H1 (cell line): ENCODE results near the gene SCAPER. TPM values are rescaled to one million over a fixed set of nuclear protein-coding genes. Genes with fewer than 3 reads are reported as not detected.

Experiments used
- CTCF ChIA-PET: fragments of 300-600 bp; sonication (Branson Sonifier 250); formaldehyde crosslinking; loops from one replicate; lab custom pipeline; 2021; ENCODE audit not compliant: partially characterized antibody; lab: Charles Lee
- POLR2A ChIA-PET: fragments of 300-600 bp; sonication (Branson Sonifier 250); formaldehyde crosslinking; loops from one replicate; lab custom pipeline; 2021; ENCODE audit warnings: inconsistent platforms; ENCODE audit not compliant: partially characterized antibody; lab: Charles Lee
- DNase-seq, 2 experiments: peaks; one replicate each; pipeline versions ENCODE4 v3.0.0 to v3.0.0-alpha.2; 2010 to 2022; ENCODE audit warnings: low spot score in 2 of 2, low read depth in 1 of 2, mixed read lengths in 1 of 2
- FAIRE-seq: peaks from 2 replicates; lab custom pipeline; 2011; peaks lifted over from hg19 to GRCh38; lab: Jason Lieb, UNC
- H2AFZ ChIP-seq: 2 replicates; pipeline ENCODE4 v1.8.1; 2012; ENCODE audit warnings: low read length, inconsistent platforms
- H2AK5ac ChIP-seq: 2 replicates; pipeline ENCODE4 v1.6.1; 2013; ENCODE audit warnings: low read depth, low read length
- H2BK120ac ChIP-seq: replicated peaks from 2 replicates; pipeline ENCODE3; 2013; ENCODE audit warnings: low read depth, low read length, inconsistent platforms
- H2BK12ac ChIP-seq: 2 replicates; pipeline ENCODE4 v1.6.1; 2013; ENCODE audit warnings: low read depth, low read length
- H2BK15ac ChIP-seq: 2 replicates; pipeline ENCODE4 v1.6.1; 2013; ENCODE audit warnings: low read length
- H2BK20ac ChIP-seq: 2 replicates; pipeline ENCODE4 v1.6.1; 2013; ENCODE audit warnings: low read length
- H2BK5ac ChIP-seq: 2 replicates; pipeline ENCODE4 v1.6.1; 2013; ENCODE audit warnings: low read depth, low read length
- H3K14ac ChIP-seq: 2 replicates; pipeline ENCODE4 v1.6.1; 2013; ENCODE audit warnings: inconsistent platforms; ENCODE audit not compliant: insufficient read length
- H3K18ac ChIP-seq: 2 replicates; pipeline ENCODE4 v1.6.1; 2013; ENCODE audit warnings: low read length; ENCODE audit errors: extremely low read depth
- H3K23ac ChIP-seq: 2 replicates; pipeline ENCODE4 v1.6.1; 2013; ENCODE audit warnings: inconsistent platforms; ENCODE audit not compliant: insufficient read length
- H3K23me2 ChIP-seq: 2 replicates; pipeline ENCODE4 v1.6.1; 2013; ENCODE audit warnings: low read depth, low read length
- H3K27ac ChIP-seq: 2 replicates; pipeline ENCODE4 v1.6.1; 2011; ENCODE audit warnings: low read depth, low read length, inconsistent platforms
- H3K27me3 ChIP-seq, 4 experiments: replicated peaks in 1 of 4; 1 replicate in 1 of 4; 2 replicates in 3 of 4; pipeline versions ENCODE4 v1.6.1 to v1.8.1; 2011 to 2013; ENCODE audit warnings: low read length in 3 of 4, mild to moderate bottlenecking in 3 of 4, inconsistent platforms in 2 of 4, mixed read lengths in 2 of 4, moderate library complexity in 1 of 4; ENCODE audit not compliant: control insufficient read depth in 3 of 4, insufficient read depth in 3 of 4; ENCODE audit errors: extremely low read depth in 1 of 4
- H3K36me3 ChIP-seq, 4 experiments: 2 replicates each; pipeline versions ENCODE4 v1.6.1 to v1.8.1; 2011 to 2013; ENCODE audit warnings: mild to moderate bottlenecking in 4 of 4, low read length in 3 of 4, moderate library complexity in 2 of 4, control low read depth in 1 of 4, inconsistent platforms in 1 of 4; ENCODE audit not compliant: insufficient read depth in 4 of 4, control insufficient read depth in 2 of 4
- H3K4ac ChIP-seq: replicated peaks from 2 replicates; pipeline ENCODE3; 2013; ENCODE audit warnings: low read length, low read depth, mixed read lengths, inconsistent platforms; ENCODE audit not compliant: insufficient read length
- H3K4me1 ChIP-seq, 4 experiments: replicated peaks in 1 of 4; 1 replicate in 1 of 4; 2 replicates in 3 of 4; pipeline versions ENCODE4 v1.6.1 to v1.8.1; 2011 to 2013; ENCODE audit warnings: low read length in 3 of 4, inconsistent platforms in 2 of 4, mixed read lengths in 1 of 4; ENCODE audit not compliant: insufficient read depth in 4 of 4, control insufficient read depth in 3 of 4
- H3K4me2 ChIP-seq, 2 experiments: 2 replicates each; pipeline versions ENCODE4 v1.6.1 to v1.8.1; 2011 to 2013; ENCODE audit warnings: low read depth in 2 of 2, low read length in 2 of 2, control low read depth in 1 of 2, inconsistent platforms in 1 of 2, mild to moderate bottlenecking in 1 of 2; ENCODE audit not compliant: insufficient read depth in 1 of 2
- H3K4me3 ChIP-seq, 4 experiments: fragments of 200-600, 300-600 bp in 1 of 4; sonication (generic), shearing (Covaris generic), sonication (Bioruptor Twin) in 1 of 4; 2 replicates each; pipeline versions ENCODE4 v1.5.1 to v1.8.1; 2011 to 2016; ENCODE audit warnings: low read length in 4 of 4, low read depth in 3 of 4, control low read depth in 2 of 4, inconsistent platforms in 2 of 4, mild to moderate bottlenecking in 2 of 4, mixed read lengths in 1 of 4, moderate library complexity in 1 of 4; ENCODE audit not compliant: insufficient read depth in 2 of 4; ENCODE audit errors: extremely low read depth in 1 of 4
- H3K56ac ChIP-seq: replicated peaks from 2 replicates; pipeline ENCODE3; 2013; ENCODE audit warnings: low read depth, mild to moderate bottlenecking, mixed read lengths, low read length, inconsistent platforms; ENCODE audit not compliant: insufficient read length
- H3K79me1 ChIP-seq: 2 replicates; pipeline ENCODE4 v1.6.1; 2013; ENCODE audit warnings: low read depth, low read length, control low read depth
- H3K79me2 ChIP-seq, 2 experiments: 2 replicates each; pipeline versions ENCODE4 v1.6.1 to v1.8.1; 2012 to 2013; ENCODE audit warnings: low read length in 2 of 2, mild to moderate bottlenecking in 2 of 2, inconsistent platforms in 1 of 2; ENCODE audit not compliant: insufficient read depth in 2 of 2, control insufficient read depth in 1 of 2
- H3K9ac ChIP-seq, 4 experiments: replicated peaks in 1 of 4; 1 replicate in 1 of 4; 2 replicates in 3 of 4; pipeline versions ENCODE4 v1.6.1 to v1.8.1; 2011 to 2013; ENCODE audit warnings: low read depth in 3 of 4, low read length in 3 of 4, control low read depth in 2 of 4, mild to moderate bottlenecking in 2 of 4, moderate library complexity in 2 of 4, inconsistent platforms in 1 of 4; ENCODE audit errors: extremely low read depth in 1 of 4
- H3K9me3 ChIP-seq, 2 experiments: 2 replicates each; pipeline versions ENCODE4 v1.6.1 to v1.8.1; 2012 to 2013; ENCODE audit warnings: mild to moderate bottlenecking in 2 of 2, moderate library complexity in 2 of 2, control low read depth in 1 of 2, inconsistent platforms in 1 of 2, low read depth in 1 of 2, low read length in 1 of 2, mixed read lengths in 1 of 2; ENCODE audit not compliant: insufficient read depth in 2 of 2
- H4K20me1 ChIP-seq, 2 experiments: replicated peaks in 1 of 2; 2 replicates each; pipeline versions ENCODE3 to v1.8.1; 2011 to 2013; ENCODE audit warnings: inconsistent platforms in 2 of 2, low read length in 2 of 2, mild to moderate bottlenecking in 1 of 2; ENCODE audit not compliant: insufficient read depth in 2 of 2, control insufficient read depth in 1 of 2
- H4K5ac ChIP-seq: 2 replicates; pipeline ENCODE4 v1.6.1; 2013; ENCODE audit warnings: low read length, low read depth, mixed read lengths, inconsistent platforms; ENCODE audit not compliant: insufficient read length
- H4K8ac ChIP-seq: 2 replicates; pipeline ENCODE4 v1.8.0; 2013; ENCODE audit warnings: mild to moderate bottlenecking, moderate library complexity, low read length, inconsistent platforms; ENCODE audit not compliant: insufficient read depth; ENCODE audit errors: extremely low read depth
- H4K91ac ChIP-seq: replicated peaks from 2 replicates; pipeline ENCODE3; 2013; ENCODE audit warnings: low read length, mixed read lengths, inconsistent platforms; ENCODE audit not compliant: insufficient read length
- GABPA ChIP-seq: IDR thresholded peaks from 2 replicates; pipeline ENCODE4 v1.6.1; 2011; ENCODE audit warnings: mild to moderate bottlenecking, low read length, moderate library complexity, borderline replicate concordance; ENCODE audit not compliant: insufficient read depth
- RAD21 ChIP-seq, 2 experiments: IDR thresholded peaks in 1 of 2; conservative IDR thresholded peaks in 1 of 2; 2 replicates each; pipeline ENCODE4 v1.6.1; 2011; ENCODE audit warnings: low read depth in 2 of 2, low read length in 2 of 2, improper control_type of control experiment in 1 of 2, inconsistent platforms in 1 of 2, mild to moderate bottlenecking in 1 of 2, moderate library complexity in 1 of 2
- SAP30 ChIP-seq: fragments of 300-600 bp; sonication (generic); IDR thresholded peaks from 2 replicates; pipeline ENCODE4 v1.7.1; 2012; ENCODE audit warnings: low read length, moderate library complexity, mild to moderate bottlenecking, inconsistent platforms; ENCODE audit not compliant: insufficient read depth, insufficient replicate concordance
- polyA plus RNA-seq, 7 experiments: library from polyadenylated mRNA; depleted of rRNA in 3 of 7; stranded (reverse) in 5 of 7; unstranded in 2 of 7; fragments of >200 nt in 5 of 7; fragments of 200-250 nt in 2 of 7; gene quantifications; 1 replicate in 5 of 7; 2 replicates in 1 of 7; 4 replicates in 1 of 7; pipeline versions ENCODE4 v1.2.1 to v1.2.3, GENCODE V29; 2011 to 2013; ENCODE audit warnings: missing spikeins in 2 of 7, mixed read lengths in 2 of 7
- total RNA-seq: library from RNA; stranded (reverse); fragmentation: NEBNext Ultra II Directional; extraction: Animal tissue kit (Norgen Biotek cat#: 25700); gene quantifications from 2 replicates; pipeline ENCODE4 v1.2.1, GENCODE V29; 2021
- TF ChIP-seq, protein P1 (sequence below), 3 experiments: IDR thresholded peaks; 1 replicate in 2 of 3; 2 replicates in 1 of 3; pipeline versions ENCODE4 v1.5.1 to v1.6.1; 2011; ENCODE audit warnings: low read length in 3 of 3, mild to moderate bottlenecking in 3 of 3, inconsistent platforms in 2 of 3, low read depth in 1 of 3, moderate library complexity in 1 of 3; ENCODE audit not compliant: insufficient read depth in 1 of 3; ENCODE audit errors: control extremely low read depth in 1 of 3
- TF ChIP-seq, protein P2 (sequence below): IDR thresholded peaks from 2 replicates; pipeline ENCODE4 v1.6.1; 2012; ENCODE audit warnings: inconsistent platforms

SCAPER gene
- total and polyA plus RNA-seq, 2 of the 8 experiments (the other 6 are each of a cell fraction or from before 2014, with no cell fraction given), result 1.6 to 6.8 TPM

DNA sequence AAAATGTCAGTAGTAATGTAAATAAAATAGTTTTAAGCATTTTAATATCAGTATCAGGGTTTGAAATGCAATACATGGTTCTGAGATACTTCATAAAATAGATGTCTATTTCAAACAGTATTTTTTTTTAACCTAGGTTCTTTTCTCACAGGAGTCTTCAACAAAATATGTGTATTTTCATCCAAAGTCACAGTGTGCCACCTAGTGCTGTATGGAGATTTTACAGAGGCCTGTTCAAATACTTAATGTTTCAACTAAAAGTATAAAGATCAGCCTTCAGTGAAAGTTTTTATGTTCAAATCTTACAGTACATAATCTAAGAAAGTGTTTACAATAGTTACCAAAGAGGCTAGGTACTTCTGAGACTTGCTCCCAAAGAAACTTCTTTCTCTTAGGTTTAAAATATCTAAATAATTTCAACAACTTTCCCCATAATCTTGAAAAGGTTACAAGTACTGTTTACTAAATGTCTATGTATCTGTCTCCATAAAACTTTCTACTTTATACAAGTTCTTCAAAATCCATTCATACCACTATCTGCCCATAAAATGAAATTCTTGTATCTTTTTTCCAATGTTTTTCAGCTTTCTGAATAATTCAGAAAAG, 38.3 kb downstream of the SCAPER start:
- no peak overlapping the region for H2AK5ac ChIP-seq
- no peak overlapping the region for H3K4me2 ChIP-seq
- TF ChIP-seq, protein P1, sequence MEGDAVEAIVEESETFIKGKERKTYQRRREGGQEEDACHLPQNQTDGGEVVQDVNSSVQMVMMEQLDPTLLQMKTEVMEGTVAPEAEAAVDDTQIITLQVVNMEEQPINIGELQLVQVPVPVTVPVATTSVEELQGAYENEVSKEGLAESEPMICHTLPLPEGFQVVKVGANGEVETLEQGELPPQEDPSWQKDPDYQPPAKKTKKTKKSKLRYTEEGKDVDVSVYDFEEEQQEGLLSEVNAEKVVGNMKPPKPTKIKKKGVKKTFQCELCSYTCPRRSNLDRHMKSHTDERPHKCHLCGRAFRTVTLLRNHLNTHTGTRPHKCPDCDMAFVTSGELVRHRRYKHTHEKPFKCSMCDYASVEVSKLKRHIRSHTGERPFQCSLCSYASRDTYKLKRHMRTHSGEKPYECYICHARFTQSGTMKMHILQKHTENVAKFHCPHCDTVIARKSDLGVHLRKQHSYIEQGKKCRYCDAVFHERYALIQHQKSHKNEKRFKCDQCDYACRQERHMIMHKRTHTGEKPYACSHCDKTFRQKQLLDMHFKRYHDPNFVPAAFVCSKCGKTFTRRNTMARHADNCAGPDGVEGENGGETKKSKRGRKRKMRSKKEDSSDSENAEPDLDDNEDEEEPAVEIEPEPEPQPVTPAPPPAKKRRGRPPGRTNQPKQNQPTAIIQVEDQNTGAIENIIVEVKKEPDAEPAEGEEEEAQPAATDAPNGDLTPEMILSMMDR (IDR thresholded peaks at IDR 0.05; ENCODE audit: control extremely low read depth in 1 of 3, insufficient read depth in 1 of 3, low read depth in 1 of 3, low read length in 3 of 3), result peak in 2 of 3 experiments; percentile 9 to 31; a peak in 2 of 4 replicates
- TF ChIP-seq GABPA (no peak), SAP30 (no peak), RAD21 (IDR thresholded peaks at IDR 0.05 in 1 of 2, conservative IDR thresholded peaks at IDR 0.05 in 1 of 2; ENCODE audit: low read depth in 2 of 2, low read length in 2 of 2) (peak; percentile 71 to 78)
- TF ChIP-seq, protein P2, sequence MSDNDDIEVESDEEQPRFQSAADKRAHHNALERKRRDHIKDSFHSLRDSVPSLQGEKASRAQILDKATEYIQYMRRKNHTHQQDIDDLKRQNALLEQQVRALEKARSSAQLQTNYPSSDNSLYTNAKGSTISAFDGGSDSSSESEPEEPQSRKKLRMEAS, result no peak
- no peaks in the 10 kb centered on the region for H3K4me1 ChIP-seq
- H2BK20ac ChIP-seq, result no peak overlapping the region
- H3K27ac ChIP-seq, result no peak overlapping the region
- no peak overlapping the region for H3K9ac ChIP-seq
- H3K4ac ChIP-seq, result no peak overlapping the region
- no peaks in the 10 kb centered on the region for H3K23me2 ChIP-seq
- H3K79me1 ChIP-seq, result no peaks in the 10 kb centered on the region
- H2AFZ ChIP-seq, result no peak overlapping the region
- H2BK15ac ChIP-seq, result no peak overlapping the region
- no peak overlapping the region for H2BK120ac ChIP-seq
- no peak overlapping the region for H4K91ac ChIP-seq
- FAIRE-seq (no peak), DNase-seq (no peak)
- CTCF ChIA-PET, result interaction anchor here (0.7 to 1.6 kb wide), 10 partner anchors 11 to 861 kb away, joined by 3 to 6 read pairs (median 3); no protein-coding TSS in a partner anchor
- H3K56ac ChIP-seq, result no peak overlapping the region
- no peaks in the 10 kb centered on the region for H3K27me3 ChIP-seq
- H4K8ac ChIP-seq, result no peak overlapping the region
- H3K9me3 ChIP-seq, result no peaks in the 10 kb centered on the region
- H3K14ac ChIP-seq, result no peak overlapping the region
- H3K18ac ChIP-seq, result no peak overlapping the region
- H3K23ac ChIP-seq, result no peak overlapping the region
- no peak overlapping the region for H4K5ac ChIP-seq
- no peaks in the 10 kb centered on the region for H3K36me3 ChIP-seq
- no peaks in the 10 kb centered on the region for H4K20me1 ChIP-seq
- H3K4me3 ChIP-seq, result no peak overlapping the region
- no peak overlapping the region for H2BK12ac ChIP-seq
- no peaks in the 10 kb centered on the region for H3K79me2 ChIP-seq
- POLR2A ChIA-PET, result no interaction called here
- no peak overlapping the region for H2BK5ac ChIP-seq
